ENCODE results near the gene CACFD1. TPM values are rescaled to one million over a fixed set of nuclear protein-coding genes. Genes with fewer than 3 reads are reported as not detected.

CACFD1 gene
- polyA plus RNA-seq, 1 donor from 2014 or later, result 75.4 TPM

DNA sequence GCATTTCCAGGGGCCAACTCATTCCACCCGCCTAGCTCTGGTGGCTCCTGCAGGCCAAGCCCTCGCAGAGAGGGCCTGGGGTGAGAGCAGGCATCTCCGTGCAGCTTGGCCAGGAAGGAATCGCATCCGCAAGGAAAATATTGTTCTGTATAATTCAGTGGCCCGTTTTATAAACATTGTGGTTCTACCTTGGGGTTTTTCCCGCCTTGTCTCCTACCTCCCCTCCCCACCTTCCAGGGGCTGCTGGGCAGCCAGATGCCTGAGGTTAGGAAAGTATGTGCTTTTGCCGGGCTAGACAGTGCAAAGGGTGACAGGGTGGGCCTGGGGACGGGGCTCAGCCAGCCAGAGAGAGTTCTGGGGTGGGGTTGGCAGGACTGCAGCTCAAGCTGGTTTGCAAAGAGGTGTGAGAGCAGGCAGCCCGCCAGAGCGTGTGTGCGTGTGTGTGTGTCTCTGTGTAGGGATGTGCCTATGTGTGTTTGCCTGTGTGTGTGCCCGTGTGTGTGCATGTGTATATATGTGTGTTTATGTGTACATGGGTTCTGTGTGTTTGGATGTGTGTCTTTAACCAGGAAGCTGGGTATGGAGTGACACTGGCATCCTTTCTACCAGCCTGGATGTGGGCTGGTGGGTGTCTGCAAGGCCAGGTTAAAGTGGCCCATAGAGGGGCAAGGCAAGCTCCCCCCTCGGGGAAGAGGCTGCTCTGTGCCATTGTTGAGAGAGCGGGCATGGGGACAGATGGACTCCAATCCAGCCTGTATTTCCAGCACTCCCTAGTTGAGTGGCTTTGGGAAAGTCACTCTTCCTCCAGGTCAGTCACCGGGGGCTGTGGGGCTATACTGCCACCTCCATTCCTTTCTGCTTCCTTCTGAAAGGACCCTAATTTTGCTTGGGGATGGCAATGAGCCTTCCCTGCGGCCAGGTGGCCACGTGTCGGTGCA lies 29.7 kb downstream of the CACFD1 start:
- Histone ChIP-seq H3K9ac (ENCODE audit: low read length) (no peak overlapping the region), H3K36me3 (ENCODE audit: insufficient read depth, low read length) (no peaks in the 10 kb centered on the region), H4K20me1 (ENCODE audit: insufficient read depth) (no peaks in the 10 kb centered on the region), H2AFZ (ENCODE audit: low read depth, low read length) (no peak overlapping the region), H3K27me3 (ENCODE audit: insufficient read depth, low read depth, low read length) (no peaks in the 10 kb centered on the region), H3K4me2 (ENCODE audit: low read length) (no peak overlapping the region), H3F3A (ENCODE audit: insufficient read depth, low read length, poor library complexity, severe bottlenecking) (no peaks in the 10 kb centered on the region), H3K79me2 (replicated peaks; ENCODE audit: insufficient read depth, low read length) (no peaks in the 10 kb centered on the region), H3K9me2 (ENCODE audit: insufficient read depth, low read length) (no peaks in the 10 kb centered on the region), H3K9me3 (ENCODE audit: low read length) (no peaks in the 10 kb centered on the region), H3K4me3 (ENCODE audit: low read length) (no peak overlapping the region), H3K27ac (ENCODE audit: low read length) (no peak overlapping the region)
- TF ChIP-seq MXI1 (conservative IDR thresholded peaks at IDR 0.05; ENCODE audit: poor library complexity, severe bottlenecking) (no peak), EZH2 (IDR thresholded peaks at IDR 0.05; ENCODE audit: borderline replicate concordance, insufficient read depth, low read length, poor library complexity, severe bottlenecking) (no peak), TAF1 (IDR thresholded peaks at IDR 0.05; ENCODE audit: low read depth) (no peak), EP300 (conservative IDR thresholded peaks at IDR 0.05; ENCODE audit: poor library complexity, severe bottlenecking) (no peak), POLR2AphosphoS5 (IDR thresholded peaks at IDR 0.05) (no peak), RAD21 (conservative IDR thresholded peaks at IDR 0.05) (no peak), SMC3 (conservative IDR thresholded peaks at IDR 0.05; ENCODE audit: poor library complexity) (no peak), REST (IDR thresholded peaks at IDR 0.05; ENCODE audit: borderline replicate concordance) (no peak)
- TF ChIP-seq, protein P1, sequence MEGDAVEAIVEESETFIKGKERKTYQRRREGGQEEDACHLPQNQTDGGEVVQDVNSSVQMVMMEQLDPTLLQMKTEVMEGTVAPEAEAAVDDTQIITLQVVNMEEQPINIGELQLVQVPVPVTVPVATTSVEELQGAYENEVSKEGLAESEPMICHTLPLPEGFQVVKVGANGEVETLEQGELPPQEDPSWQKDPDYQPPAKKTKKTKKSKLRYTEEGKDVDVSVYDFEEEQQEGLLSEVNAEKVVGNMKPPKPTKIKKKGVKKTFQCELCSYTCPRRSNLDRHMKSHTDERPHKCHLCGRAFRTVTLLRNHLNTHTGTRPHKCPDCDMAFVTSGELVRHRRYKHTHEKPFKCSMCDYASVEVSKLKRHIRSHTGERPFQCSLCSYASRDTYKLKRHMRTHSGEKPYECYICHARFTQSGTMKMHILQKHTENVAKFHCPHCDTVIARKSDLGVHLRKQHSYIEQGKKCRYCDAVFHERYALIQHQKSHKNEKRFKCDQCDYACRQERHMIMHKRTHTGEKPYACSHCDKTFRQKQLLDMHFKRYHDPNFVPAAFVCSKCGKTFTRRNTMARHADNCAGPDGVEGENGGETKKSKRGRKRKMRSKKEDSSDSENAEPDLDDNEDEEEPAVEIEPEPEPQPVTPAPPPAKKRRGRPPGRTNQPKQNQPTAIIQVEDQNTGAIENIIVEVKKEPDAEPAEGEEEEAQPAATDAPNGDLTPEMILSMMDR (IDR thresholded peaks at IDR 0.05; ENCODE audit: poor library complexity, severe bottlenecking), result no peak

DNA sequence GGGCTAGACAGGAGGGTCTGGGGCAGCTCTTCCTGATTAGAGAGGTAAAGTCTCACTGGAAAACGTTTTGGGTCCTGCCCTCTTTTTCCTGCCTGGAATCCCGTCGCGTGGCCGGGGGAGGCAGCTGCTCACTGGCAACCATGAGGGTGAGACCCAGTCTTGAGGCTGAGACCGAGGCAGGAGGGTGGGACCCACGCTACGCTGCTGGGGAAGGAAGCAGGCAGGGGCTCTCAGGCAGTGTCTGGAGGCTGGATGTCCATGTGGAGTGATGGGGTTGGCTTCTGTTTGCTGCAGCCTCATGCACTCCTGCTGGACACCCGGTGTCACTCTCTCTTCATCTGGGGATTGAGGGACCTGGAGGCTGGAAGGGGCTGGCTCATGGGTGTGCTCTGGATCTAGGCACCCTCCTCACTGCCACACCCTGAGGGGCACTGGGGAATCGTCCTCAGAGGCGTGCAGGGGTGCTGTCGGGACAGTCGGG lies 30.5 kb downstream of the CACFD1 start:
- no peak overlapping the region for H3K4me2 ChIP-seq (ENCODE audit: low read length)
- no peaks in the 10 kb centered on the region for H3F3A ChIP-seq (ENCODE audit: insufficient read depth, low read length, poor library complexity, severe bottlenecking)
- no peaks in the 10 kb centered on the region for H3K9me3 ChIP-seq (ENCODE audit: low read length)
- no peak overlapping the region for H2AFZ ChIP-seq (ENCODE audit: low read depth, low read length)
- no peaks in the 10 kb centered on the region for H4K20me1 ChIP-seq (ENCODE audit: insufficient read depth)
- no peaks in the 10 kb centered on the region for H3K9me2 ChIP-seq (ENCODE audit: insufficient read depth, low read length)
- H3K36me3 ChIP-seq (ENCODE audit: insufficient read depth, low read length), result no peaks in the 10 kb centered on the region
- no peak overlapping the region for H3K4me3 ChIP-seq (ENCODE audit: low read length)
- no peak overlapping the region for H3K9ac ChIP-seq (ENCODE audit: low read length)
- H3K79me2 ChIP-seq (replicated peaks; ENCODE audit: insufficient read depth, low read length), result no peaks in the 10 kb centered on the region
- H3K27me3 ChIP-seq (ENCODE audit: insufficient read depth, low read depth, low read length), result no peaks in the 10 kb centered on the region
- TF ChIP-seq MXI1 (conservative IDR thresholded peaks at IDR 0.05; ENCODE audit: poor library complexity, severe bottlenecking), result no peak
- TF ChIP-seq, protein P1 (IDR thresholded peaks at IDR 0.05; ENCODE audit: poor library complexity, severe bottlenecking), result no peak
- no peak for TF ChIP-seq EP300 (conservative IDR thresholded peaks at IDR 0.05; ENCODE audit: poor library complexity, severe bottlenecking)
- no peak for TF ChIP-seq RAD21 (conservative IDR thresholded peaks at IDR 0.05)
- no peak for TF ChIP-seq SMC3 (conservative IDR thresholded peaks at IDR 0.05; ENCODE audit: poor library complexity)
- no peak for TF ChIP-seq POLR2AphosphoS5 (IDR thresholded peaks at IDR 0.05)
- H3K27ac ChIP-seq (ENCODE audit: low read length), result no peak overlapping the region
